ELR (cell line): Measurements from ENCODE around the gene C19orf12.
A peak's percentile ranks its signal among the peaks of the same experiment; 100 is the strongest.

Experiments
- DNase-seq: peaks from one replicate; pipeline ENCODE4 v3.0.0-alpha.2; 2015; ENCODE audit warnings: low read depth

C19orf12 gene

GRCh38 chr19:29714953-29715700, at the start of gene C19orf12:
TSS of gene C19orf12 (minus strand) at chr19:29715261. CDS start at chr19:29708413, 6,848 bp downstream.
- DNase-seq = peak; percentile 48

GRCh38 chr19:29764361-29764760, 49.3 kb upstream of the C19orf12 start:
- DNase-seq = no peak

GRCh38 chr19:29763196-29763595, 48.1 kb upstream of the C19orf12 start:
- DNase-seq = no peak

- DNase-seq = no peak
Measured at GRCh38 chr19:29761575-29762232, 46.6 kb upstream of the C19orf12 start.

- no peak for DNase-seq
Measured at GRCh38 chr19:29760752-29761502, 45.9 kb upstream of the C19orf12 start.

- DNase-seq = no peak
Measured at GRCh38 chr19:29759359-29759758, 44.3 kb upstream of the C19orf12 start.

- no peak for DNase-seq
Measured at GRCh38 chr19:29758863-29759262, 43.8 kb upstream of the C19orf12 start.

GRCh38 chr19:29757551-29757950, 42.5 kb upstream of the C19orf12 start:
- DNase-seq = no peak

- DNase-seq = no peak
Measured at GRCh38 chr19:29753934-29754305, 38.9 kb upstream of the C19orf12 start.

GRCh38 chr19:29753190-29753933, 38.3 kb upstream of the C19orf12 start:
- DNase-seq = no peak

GRCh38 chr19:29752450-29753025, 37.5 kb upstream of the C19orf12 start:
- no peak for DNase-seq

- DNase-seq = no peak
Measured at GRCh38 chr19:29751932-29752331, 36.9 kb upstream of the C19orf12 start.

- DNase-seq = no peak
Measured at GRCh38 chr19:29750001-29750400, 34.9 kb upstream of the C19orf12 start.

GRCh38 chr19:29748996-29749849, 34.2 kb upstream of the C19orf12 start:
- no peak for DNase-seq

GRCh38 chr19:29745253-29745652, 30.2 kb upstream of the C19orf12 start:
- DNase-seq = peak; percentile 8

GRCh38 chr19:29743681-29744080, 28.6 kb upstream of the C19orf12 start:
- DNase-seq = no peak

GRCh38 chr19:29741776-29742175, 26.7 kb upstream of the C19orf12 start:
- DNase-seq = no peak

GRCh38 chr19:29741226-29741625, 26.2 kb upstream of the C19orf12 start:
- no peak for DNase-seq

- DNase-seq = no peak
Measured at GRCh38 chr19:29737461-29738000, 22.5 kb upstream of the C19orf12 start.

- DNase-seq = no peak
Measured at GRCh38 chr19:29735829-29736228, 20.8 kb upstream of the C19orf12 start.
